Central memory CD4-positive, alpha-beta T cell (primary cell): ENCODE measurements around the gene BRAF.
"Not testable (repeated sequence)": the region's sequence is repeated elsewhere in the genome, so short reads cannot be mapped to it uniquely, and the experiment has no call there.

Experiments used
- DNase-seq: peaks from one replicate; pipeline ENCODE4 v3.0.0; 2022

BRAF gene

GRCh38 chr7:140917258-140917657 lies 7.5 kb downstream of the BRAF start:
- no peak for DNase-seq

DNA sequence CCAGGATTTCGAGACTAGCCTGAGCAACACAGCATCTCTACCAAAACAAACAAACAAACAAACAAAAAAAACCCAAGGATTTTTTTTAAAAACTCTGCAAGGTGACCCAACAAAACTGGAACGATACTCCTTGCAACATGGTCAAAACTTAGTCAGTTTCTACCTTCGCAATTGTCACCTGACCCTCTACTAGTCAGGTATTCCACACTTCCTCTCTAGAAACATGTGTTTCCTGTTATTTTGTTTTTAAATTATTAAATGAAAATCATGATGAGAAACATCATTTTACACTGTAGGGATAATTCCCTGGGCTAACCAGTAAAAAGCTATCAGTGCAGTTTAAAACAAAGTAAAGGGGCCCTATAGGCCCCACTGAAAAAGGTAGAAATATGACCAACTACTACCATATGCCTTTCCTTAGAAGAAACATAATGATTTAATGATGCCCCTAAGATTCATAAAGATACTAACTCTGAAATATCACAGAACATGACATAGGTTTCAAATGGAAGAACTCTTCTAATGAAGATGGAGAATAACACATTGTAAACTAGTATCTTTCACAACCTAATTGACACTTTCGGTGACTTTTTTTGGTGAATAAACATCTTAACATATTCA lies 8.7 kb downstream of the BRAF start:
- DNase-seq = no peak

DNA sequence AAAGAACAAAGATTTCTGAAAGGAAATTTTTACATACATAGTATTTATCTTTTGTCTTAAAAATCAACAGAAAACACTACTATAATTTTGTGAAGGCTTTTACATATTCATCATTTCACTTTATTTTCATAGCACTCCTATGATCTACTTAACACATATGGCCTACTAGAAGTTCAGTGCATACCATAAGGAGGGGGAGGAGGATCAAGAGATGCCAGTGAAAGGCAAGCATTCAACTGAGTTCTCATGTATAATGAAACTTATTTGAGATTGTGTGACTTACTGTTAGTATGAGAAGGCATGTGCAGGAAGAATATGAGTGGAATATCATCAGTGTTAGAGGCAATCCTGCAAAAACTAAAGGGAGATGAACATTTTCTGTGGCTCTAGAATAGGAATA lies 10.6 kb downstream of the BRAF start:
- DNase-seq = no peak

- not testable (repeated sequence) for DNase-seq
These were observed 11.2 kb downstream of the BRAF start for GRCh38 chr7:140913596-140913928.

GRCh38 chr7:140911746-140912145 lies 13.0 kb downstream of the BRAF start:
- DNase-seq = no peak

- DNase-seq = no peak
These were observed 15.1 kb downstream of the BRAF start for GRCh38 chr7:140909476-140910161.

GRCh38 chr7:140908361-140908760 lies 16.4 kb downstream of the BRAF start:
- no peak for DNase-seq

DNA sequence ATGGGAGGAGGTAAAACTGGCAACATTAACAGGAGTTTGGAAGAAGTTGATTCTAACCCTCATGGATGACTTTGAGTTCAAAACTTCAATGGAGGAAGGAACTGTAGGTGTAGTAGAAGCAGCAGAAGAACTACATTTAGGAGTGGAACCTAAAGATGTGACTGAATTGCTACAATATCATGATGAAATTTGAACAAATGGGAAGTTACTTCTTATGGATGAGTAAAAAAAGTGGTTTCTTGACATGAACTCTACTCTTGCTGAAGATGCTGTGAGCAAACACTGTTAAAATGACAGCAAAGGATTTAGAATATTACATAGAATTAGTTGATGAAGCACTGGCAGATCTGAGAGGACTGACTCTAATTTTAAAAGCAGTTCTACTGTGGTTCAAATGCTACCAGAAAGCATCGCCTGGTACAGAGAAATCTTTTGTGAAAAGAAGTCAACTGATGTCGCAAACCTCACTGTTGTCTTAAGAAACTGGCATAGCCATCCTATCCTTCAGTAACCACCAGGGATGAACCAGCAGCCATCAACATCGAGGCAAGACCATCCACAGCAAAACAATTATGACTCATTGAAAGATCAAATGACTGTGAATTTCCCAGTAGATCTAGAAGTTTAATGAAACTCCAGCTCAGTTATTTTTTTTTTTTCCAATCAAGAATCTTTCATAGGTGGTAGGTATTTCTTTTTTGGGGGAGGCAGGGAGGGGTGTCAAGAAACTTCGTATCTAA lies 20.8 kb downstream of the BRAF start:
- no peak for DNase-seq

DNA sequence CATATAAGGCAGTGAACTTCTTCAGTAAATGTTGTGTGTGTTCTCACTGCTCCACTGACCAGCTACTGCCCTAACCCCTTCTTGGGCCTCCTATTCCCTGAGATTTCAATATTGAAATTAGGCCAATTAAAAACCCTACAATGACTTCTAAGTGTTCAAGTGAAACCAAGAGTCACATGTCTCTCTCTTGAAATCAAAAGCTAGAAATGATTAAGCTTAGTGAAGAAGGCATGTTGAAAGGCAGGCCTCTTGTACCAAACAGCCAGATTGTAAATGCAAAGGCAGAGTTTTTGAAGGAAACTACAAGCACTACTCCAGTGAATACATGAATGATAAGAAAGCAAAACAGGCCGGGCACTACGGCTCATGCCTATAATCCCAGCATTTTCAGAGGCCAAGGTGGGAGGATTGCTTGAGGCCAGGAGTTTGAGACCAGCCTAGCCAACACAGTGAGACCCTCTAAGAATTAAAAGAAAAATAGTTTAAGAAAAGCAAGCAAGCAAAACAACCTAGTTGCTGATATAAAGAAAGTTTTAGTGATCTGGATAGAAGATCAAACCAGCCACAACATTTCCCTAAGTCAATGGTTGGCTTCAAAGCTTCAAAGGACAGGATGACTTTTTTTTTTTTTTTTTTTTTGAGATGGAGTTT lies 22.3 kb downstream of the BRAF start:
- DNase-seq = peak; percentile 44

DNA sequence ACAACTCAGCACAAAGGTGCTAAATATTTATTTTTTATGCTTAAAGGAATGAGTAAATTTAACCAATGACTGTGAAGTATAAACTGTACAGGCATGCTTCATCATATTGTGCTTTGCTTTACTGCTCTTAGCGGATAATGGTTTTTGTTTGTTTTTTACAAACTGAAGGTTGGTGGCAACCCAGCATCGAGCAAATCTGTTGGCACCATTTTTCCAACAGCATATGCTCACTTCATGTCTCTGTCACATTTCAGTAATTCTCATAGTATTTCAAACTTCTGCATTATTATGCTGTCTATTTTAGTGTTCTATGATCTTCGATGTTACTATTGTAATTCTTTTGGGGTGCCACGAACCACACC lies 22.8 kb downstream of the BRAF start:
- DNase-seq = no peak

DNA sequence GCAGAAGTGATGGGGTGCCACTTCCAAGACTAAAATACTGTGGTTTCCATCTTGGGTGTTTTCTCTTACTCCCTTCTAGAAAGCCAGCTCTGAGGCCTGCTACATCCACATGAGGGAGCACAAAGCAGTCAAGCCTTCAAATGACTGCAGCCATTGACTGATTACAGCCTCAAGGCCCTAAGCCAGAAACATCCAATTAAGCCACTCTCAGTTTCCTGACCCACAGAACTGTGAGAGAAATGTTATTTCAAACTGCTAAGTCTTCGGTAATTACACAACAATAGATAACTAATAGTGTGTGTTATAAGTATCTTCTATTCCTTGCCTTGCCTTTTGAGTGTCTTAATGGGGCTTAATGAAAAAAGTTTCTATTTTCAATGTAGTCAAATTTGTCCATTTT lies 24.8 kb downstream of the BRAF start:
- no peak for DNase-seq

DNA sequence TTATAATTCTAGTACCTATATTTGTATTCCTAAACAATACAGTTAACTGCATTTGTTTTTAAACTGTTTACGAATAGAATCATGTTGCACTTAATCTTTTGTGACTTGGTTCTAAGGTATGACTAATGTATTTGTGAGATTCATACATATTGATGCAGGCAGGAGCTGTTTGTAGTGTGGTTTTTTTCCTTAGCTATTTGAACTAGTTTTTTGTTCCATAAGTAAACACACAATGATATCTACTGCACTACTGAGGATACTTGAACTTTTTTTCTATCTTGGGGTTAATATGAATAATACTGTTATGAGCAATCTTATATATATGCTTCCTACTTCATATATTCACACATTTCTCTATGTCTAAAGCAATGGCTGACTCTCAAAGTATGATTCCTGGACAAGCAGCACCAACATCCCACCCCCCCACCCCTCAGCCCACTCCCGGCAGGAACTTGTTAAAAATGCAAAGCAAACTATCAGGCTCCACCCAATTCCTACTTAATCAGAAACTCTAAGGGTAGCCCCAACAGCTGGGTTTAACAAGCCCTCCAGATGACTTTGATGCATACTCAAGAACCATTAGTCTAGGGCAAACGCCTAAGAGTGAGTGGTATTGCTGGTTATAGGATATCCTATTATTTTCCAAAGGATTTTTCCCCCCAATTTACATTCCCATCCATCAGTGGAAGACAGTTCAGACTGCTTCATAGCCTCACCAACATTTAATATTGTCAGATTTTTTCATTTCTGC lies 25.8 kb downstream of the BRAF start:
- DNase-seq = no peak

GRCh38 chr7:140896996-140897395 lies 27.7 kb downstream of the BRAF start:
- no peak for DNase-seq

- DNase-seq = no peak
These were observed 35.1 kb downstream of the BRAF start for GRCh38 chr7:140889645-140890044.

DNA sequence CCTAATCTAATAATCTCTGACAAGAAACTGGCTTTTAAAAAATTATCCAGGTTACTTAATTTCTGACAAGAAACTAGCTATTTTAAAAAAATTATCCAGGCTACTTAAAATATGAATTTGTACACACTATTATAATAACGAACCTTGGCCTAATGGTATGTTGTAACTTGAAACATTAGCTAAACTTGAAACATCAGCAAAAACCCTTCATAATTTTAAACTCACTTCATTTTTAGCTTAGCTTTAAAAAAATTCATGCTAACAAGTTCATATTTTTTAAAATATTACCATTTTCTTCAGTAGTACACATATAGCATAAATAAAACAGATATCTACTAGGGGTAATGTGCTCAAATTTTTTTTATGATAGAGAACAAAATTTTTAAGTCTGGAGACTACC lies 35.6 kb downstream of the BRAF start:
- no peak for DNase-seq

GRCh38 chr7:140888087-140888486 lies 36.6 kb downstream of the BRAF start:
- DNase-seq = no peak

DNA sequence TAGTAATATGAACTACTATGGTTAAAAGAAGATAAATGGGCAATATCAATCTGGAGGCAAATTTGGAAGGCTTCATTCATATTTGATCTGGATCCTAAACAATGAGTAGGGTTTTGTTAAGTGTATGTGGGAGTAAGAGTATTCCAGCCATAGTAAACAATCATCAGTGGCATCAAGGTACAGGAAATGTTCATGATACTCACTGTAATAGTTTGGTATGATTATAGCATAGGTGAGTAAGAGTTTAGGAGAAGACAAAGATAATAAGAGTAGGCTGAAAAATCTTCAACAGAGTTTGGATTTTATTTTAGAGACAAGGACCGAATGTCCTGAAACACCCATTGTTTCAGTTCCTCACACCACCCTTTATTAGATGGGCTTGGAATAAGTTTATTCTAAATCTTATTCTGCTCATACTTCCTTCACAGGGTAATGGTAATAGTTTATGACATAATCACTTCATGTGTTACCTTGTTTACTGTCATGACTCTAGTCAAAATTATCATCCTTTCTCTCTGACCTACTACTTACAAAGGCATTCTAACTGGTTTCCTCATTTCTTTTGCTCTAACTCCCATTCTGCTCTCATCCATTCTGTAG lies 38.9 kb downstream of the BRAF start:
- no peak for DNase-seq

DNA sequence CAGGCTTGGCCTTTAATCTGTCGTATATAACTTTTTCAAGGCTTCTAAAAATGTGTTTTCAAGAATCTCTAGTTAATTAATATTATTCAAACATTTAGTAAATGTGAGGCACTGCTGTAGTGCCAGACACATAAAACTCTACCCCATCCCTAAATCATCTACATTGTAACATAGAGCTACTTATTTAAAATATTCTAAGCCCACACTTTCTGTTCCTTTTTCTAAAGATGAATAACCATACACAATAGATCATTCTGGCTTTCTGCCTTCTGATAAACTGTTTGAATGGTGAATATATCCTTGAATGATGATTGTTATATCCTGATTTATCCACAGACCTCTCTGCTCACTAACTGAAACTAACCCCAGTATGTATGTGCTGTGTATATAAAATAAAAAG lies 41.4 kb downstream of the BRAF start:
- DNase-seq = no peak

GRCh38 chr7:140882834-140883233 lies 41.9 kb downstream of the BRAF start:
- not testable (repeated sequence) for DNase-seq

DNA sequence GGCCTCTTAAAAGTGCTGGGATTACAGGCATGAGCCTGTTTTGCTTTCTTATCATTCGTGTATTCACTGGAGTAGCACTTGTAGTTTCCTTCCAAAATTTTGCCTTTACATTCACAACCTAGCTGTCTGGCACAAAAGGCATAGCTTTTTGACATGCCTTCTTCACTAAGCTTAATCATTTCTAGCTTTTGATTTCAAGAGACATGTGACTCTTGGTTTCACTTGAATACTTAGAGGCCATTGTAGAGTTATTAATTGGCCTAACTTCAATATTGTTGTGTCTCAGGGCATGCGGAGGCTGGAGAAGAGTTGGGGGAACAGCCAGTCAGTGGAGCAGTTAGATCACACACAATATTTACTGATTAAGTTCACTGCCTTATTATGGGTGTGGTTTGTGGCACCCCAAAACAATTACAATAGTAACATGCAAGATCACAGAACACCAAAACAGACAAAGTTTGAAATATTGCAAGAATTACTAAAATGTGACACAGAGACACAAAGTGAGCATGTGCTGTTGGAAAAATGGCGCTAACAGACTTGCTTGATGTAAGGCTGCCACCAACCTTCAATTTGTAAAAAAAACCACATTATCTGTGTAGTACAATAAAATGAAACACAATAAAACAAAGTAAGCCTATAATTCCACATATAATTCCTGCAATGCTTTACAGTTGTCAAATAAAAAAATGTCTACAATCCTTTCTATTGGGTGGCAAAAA lies 43.1 kb downstream of the BRAF start:
- no peak for DNase-seq

DNA sequence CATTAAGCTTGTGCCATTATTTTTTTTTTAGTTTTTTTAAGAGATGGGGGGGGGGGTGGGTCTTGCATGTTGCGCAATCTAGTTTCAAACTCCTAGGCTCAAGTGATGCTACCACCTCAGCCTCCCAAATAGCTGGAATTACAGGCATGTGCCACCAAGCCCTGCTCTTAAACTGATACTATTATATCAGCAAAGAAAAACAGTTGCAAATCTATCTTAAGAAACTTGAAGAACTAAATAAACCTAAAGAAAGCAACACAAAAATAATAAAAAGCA lies 47.5 kb downstream of the BRAF start:
- no peak for DNase-seq

DNA sequence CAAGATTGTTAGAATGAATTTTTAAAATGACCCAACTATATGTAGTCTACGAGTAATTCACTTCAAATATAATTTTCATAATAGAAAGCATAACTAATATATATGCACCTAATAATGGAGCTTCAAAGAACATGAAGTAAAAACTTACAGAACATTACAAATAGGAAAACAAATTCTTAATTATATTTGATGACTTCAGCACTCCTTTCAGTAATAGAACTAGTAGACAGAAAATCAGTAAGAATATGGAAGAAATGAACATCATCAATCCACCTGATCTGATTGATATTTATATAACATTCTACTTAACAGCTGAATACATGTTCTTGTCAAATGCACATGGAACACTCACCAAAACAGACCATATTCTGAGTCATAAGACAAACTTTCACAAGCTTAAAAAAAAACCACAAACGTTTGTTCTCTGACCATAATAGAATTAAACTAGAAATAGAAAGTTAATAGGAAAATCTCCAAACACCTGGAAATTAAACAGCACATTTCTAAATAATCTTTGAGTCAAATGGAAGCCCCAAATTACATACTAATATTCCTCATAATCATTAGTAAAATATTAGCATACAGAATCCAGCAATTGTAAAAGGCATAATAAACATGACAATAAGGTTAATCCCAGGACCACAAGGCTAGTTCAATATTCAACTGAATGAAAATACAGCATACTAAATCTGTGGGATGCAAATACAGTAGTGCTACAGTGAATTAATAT lies 48.0 kb downstream of the BRAF start:
- DNase-seq = no peak
